H9 (cell line): Measurements from ENCODE around the gene LAMP1. TPM values are rescaled to one million over a fixed set of nuclear protein-coding genes. Genes with fewer than 3 reads are reported as not detected.

ENCODE experiments used
- DNase-seq: peaks from one replicate; pipeline ENCODE4 v3.0.0-alpha.2; 2017
- H2AFZ ChIP-seq: one replicate; pipeline ENCODE4 v1.6.1; 2013; ENCODE audit warnings: mild to moderate bottlenecking, low read length, control low read depth, moderate library complexity
- H2AK5ac ChIP-seq: 2 replicates; pipeline ENCODE4 v1.6.1; 2013; ENCODE audit warnings: low read length, control low read depth, mixed read lengths; ENCODE audit not compliant: insufficient read length
- H2BK120ac ChIP-seq: one replicate; pipeline ENCODE4 v1.6.1; 2013; ENCODE audit warnings: low read depth, mild to moderate bottlenecking, low read length, control low read depth, inconsistent platforms; ENCODE audit not compliant: poor library complexity, severe bottlenecking
- H2BK12ac ChIP-seq: 2 replicates; pipeline ENCODE4 v1.6.1; 2013; ENCODE audit warnings: low read length, control low read depth, mixed read lengths, low read depth; ENCODE audit not compliant: insufficient read length
- H2BK15ac ChIP-seq: 2 replicates; pipeline ENCODE4 v1.6.1; 2013; ENCODE audit warnings: low read depth, low read length, control low read depth
- H2BK20ac ChIP-seq: one replicate; pipeline ENCODE4 v1.6.1; 2013; ENCODE audit warnings: low read depth, mild to moderate bottlenecking, low read length, control low read depth, inconsistent platforms; ENCODE audit not compliant: poor library complexity, severe bottlenecking
- H2BK5ac ChIP-seq: 2 replicates; pipeline ENCODE4 v1.6.1; 2013; ENCODE audit warnings: low read length, control low read depth, mixed read lengths; ENCODE audit not compliant: insufficient read length
- H3K14ac ChIP-seq: 2 replicates; pipeline ENCODE4 v1.6.1; 2013; ENCODE audit warnings: low read length, control low read depth; ENCODE audit not compliant: insufficient read depth
- H3K18ac ChIP-seq: 2 replicates; pipeline ENCODE4 v1.6.1; 2013; ENCODE audit warnings: low read depth, mild to moderate bottlenecking, mixed read lengths, low read length, control low read depth; ENCODE audit not compliant: insufficient read length
- H3K23ac ChIP-seq: 2 replicates; pipeline ENCODE4 v1.6.1; 2013; ENCODE audit warnings: low read length, control low read depth, mixed read lengths, low read depth; ENCODE audit not compliant: insufficient read length
- H3K23me2 ChIP-seq: 2 replicates; pipeline ENCODE4 v1.6.1; 2013; ENCODE audit warnings: low read depth, mild to moderate bottlenecking, mixed read lengths, low read length, control low read depth; ENCODE audit not compliant: insufficient read length, poor library complexity, severe bottlenecking
- H3K27ac ChIP-seq: 2 replicates; pipeline ENCODE4 v1.5.1; 2013; ENCODE audit warnings: low read length, control low read depth, mixed read lengths, low read depth; ENCODE audit not compliant: insufficient read length
- H3K27me3 ChIP-seq: 2 replicates; pipeline ENCODE4 v1.6.1; 2013; ENCODE audit warnings: low read length, control low read depth, inconsistent platforms; ENCODE audit not compliant: insufficient read depth
- H3K4ac ChIP-seq: 2 replicates; pipeline ENCODE4 v1.6.1; 2013; ENCODE audit warnings: low read depth, mild to moderate bottlenecking, control low read depth, inconsistent platforms, low read length, moderate library complexity
- H3K4me1 ChIP-seq: 2 replicates; pipeline ENCODE4 v1.6.1; 2013; ENCODE audit warnings: low read length, control low read depth, inconsistent platforms; ENCODE audit not compliant: insufficient read depth
- H3K4me2 ChIP-seq: 2 replicates; pipeline ENCODE4 v1.6.1; 2013; ENCODE audit warnings: low read length, control low read depth, mixed read lengths; ENCODE audit not compliant: insufficient read length, insufficient read depth
- H3K56ac ChIP-seq: 2 replicates; pipeline ENCODE4 v1.6.1; 2013; ENCODE audit warnings: low read depth, mild to moderate bottlenecking, mixed read lengths, low read length, control low read depth; ENCODE audit not compliant: insufficient read length
- H3K79me1 ChIP-seq: 2 replicates; pipeline ENCODE4 v1.6.1; 2013; ENCODE audit warnings: low read depth, mild to moderate bottlenecking, moderate library complexity, low read length, control low read depth, inconsistent platforms; ENCODE audit not compliant: insufficient read depth, poor library complexity, severe bottlenecking
- H3K79me2 ChIP-seq: 2 replicates; pipeline ENCODE4 v1.6.1; 2013; ENCODE audit warnings: low read length, control low read depth, inconsistent platforms; ENCODE audit not compliant: insufficient read depth
- H3K9ac ChIP-seq: 2 replicates; pipeline ENCODE4 v1.6.1; 2013; ENCODE audit warnings: low read length, control low read depth, mixed read lengths; ENCODE audit not compliant: insufficient read length; ENCODE audit errors: extremely low read depth
- H3K9me3 ChIP-seq: one replicate; pipeline ENCODE4 v1.6.1; 2013; ENCODE audit warnings: low read depth, low read length, inconsistent platforms; ENCODE audit not compliant: control insufficient read depth
- H3T11ph ChIP-seq: one replicate; pipeline ENCODE4 v1.6.1; 2013; ENCODE audit warnings: mild to moderate bottlenecking, low read length, control low read depth, inconsistent platforms
- H4K20me1 ChIP-seq: one replicate; pipeline ENCODE4 v1.6.1; 2013; ENCODE audit not compliant: control insufficient read depth, insufficient read length, insufficient read depth
- H4K5ac ChIP-seq: 2 replicates; pipeline ENCODE4 v1.6.1; 2013; ENCODE audit warnings: low read depth, mild to moderate bottlenecking, mixed read lengths, low read length, control low read depth; ENCODE audit not compliant: insufficient read length
- H4K8ac ChIP-seq: replicated peaks from 2 replicates; pipeline ENCODE4 v1.6.1; 2013; ENCODE audit warnings: low read length, control low read depth, mixed read lengths, low read depth; ENCODE audit not compliant: insufficient read length
- H4K91ac ChIP-seq: 2 replicates; pipeline ENCODE4 v1.6.1; 2013; ENCODE audit warnings: low read depth, mild to moderate bottlenecking, moderate library complexity, mixed read lengths, low read length, control low read depth; ENCODE audit not compliant: insufficient read length
- H3K27ac Mint-ChIP-seq, 3 experiments: 2 replicates in 2 of 3; 3 replicates in 1 of 3; pipeline ENCODE4 v1.8.0; 2020 to 2021; ENCODE audit warnings: mixed read lengths in 3 of 3, mild to moderate bottlenecking in 1 of 3, moderate library complexity in 1 of 3
- H3K27me3 Mint-ChIP-seq: 2 replicates; pipeline ENCODE4 v1.8.0; 2021; ENCODE audit warnings: low read depth, mild to moderate bottlenecking, moderate library complexity, mixed read lengths
- H3K36me3 Mint-ChIP-seq, 3 experiments: 2 replicates in 2 of 3; 3 replicates in 1 of 3; pipeline ENCODE4 v1.8.0; 2020 to 2021; ENCODE audit warnings: low read depth in 3 of 3, mixed read lengths in 3 of 3; ENCODE audit not compliant: insufficient read depth in 1 of 3
- H3K4me1 Mint-ChIP-seq, 2 experiments: 2 replicates each; pipeline ENCODE4 v1.8.0; 2020; ENCODE audit warnings: mixed read lengths in 2 of 2
- H3K4me3 Mint-ChIP-seq, 2 experiments: 2 replicates in 1 of 2; 3 replicates in 1 of 2; pipeline ENCODE4 v1.8.0; 2020 to 2021; ENCODE audit warnings: mild to moderate bottlenecking in 2 of 2, mixed read lengths in 2 of 2, moderate library complexity in 1 of 2
- H3K9me3 Mint-ChIP-seq, 2 experiments: 2 replicates in 1 of 2; 3 replicates in 1 of 2; pipeline ENCODE4 v1.8.0; 2020; ENCODE audit warnings: mild to moderate bottlenecking in 2 of 2, mixed read lengths in 2 of 2, moderate library complexity in 1 of 2
- CTCF ChIP-seq: fragments of 200-600 bp; sonication (generic); conservative IDR thresholded peaks from 3 replicates; pipeline ENCODE4 v1.8.0; 2021; ENCODE audit warnings: antibody characterized with exemption, mild to moderate bottlenecking
- WGBS: extraction: QIAGEN DNeasy Blood & Tissue Kit; methylation state at CpG from one replicate; pipeline ENCODE4 v1.1.7; 2013; ENCODE audit warnings: missing lambda C conversion rate, low lambda C conversion rate, mixed read lengths; ENCODE audit not compliant: insufficient read length; ENCODE audit errors: extremely low coverage; 5-methylcytosine and 5-hydroxymethylcytosine counted together
- total RNA-seq: library from RNA; stranded (reverse); gene quantifications from 2 replicates; pipeline ENCODE4 v1.2.1, GENCODE V29; 2021

Gene LAMP1
- total RNA-seq, 1 experiment from 2014 or later: 131 TPM

GRCh38 chr13:113369881-113370280 is 72.8 kb downstream of the LAMP1 start:
- H3K27me3 ChIP-seq: no peaks in the 10 kb centered on the region
- H3K56ac ChIP-seq: no peak overlapping the region
- WGBS: no CpG with 5 or more reads among the region's 10 CpGs
- H3K4ac ChIP-seq: no peak overlapping the region
- DNase-seq: no peak
- H3K4me1 ChIP-seq: no peaks in the 10 kb centered on the region; the same call in 1 of the 2 replicates
- no peaks in the 10 kb centered on the region for H3K36me3 Mint-ChIP-seq
- no peak overlapping the region; a peak in 1 of 7 replicates for H3K27ac Mint-ChIP-seq
- H4K20me1 ChIP-seq: no peaks in the 10 kb centered on the region
- no peak overlapping the region for H4K8ac ChIP-seq
- no peak overlapping the region for H3K23ac ChIP-seq
- H4K91ac ChIP-seq: no peak overlapping the region
- H3K18ac ChIP-seq: no peak overlapping the region
- no peak overlapping the region for H3K9ac ChIP-seq
- H3K79me2 ChIP-seq: no peaks in the 10 kb centered on the region
- peaks cover 0 to 2% of the 10 kb centered on the region in 2 experiments; a peak in 2 of 5 replicates for H3K9me3 Mint-ChIP-seq
- H3K9me3 ChIP-seq: no peaks in the 10 kb centered on the region
- no peak overlapping the region for H3K4me3 Mint-ChIP-seq
- TF ChIP-seq CTCF: no peak
- H3K27ac ChIP-seq: no peak overlapping the region
- H3K4me2 ChIP-seq: no peak overlapping the region
- H3K14ac ChIP-seq: no peak overlapping the region
- H3K27me3 Mint-ChIP-seq: peaks cover 3% of the 10 kb centered on the region; the same call in 1 of the 2 replicates
- H2BK120ac ChIP-seq: no peak overlapping the region
- no peak overlapping the region for H2BK5ac ChIP-seq
- H2BK20ac ChIP-seq: no peak overlapping the region
- no peaks in the 10 kb centered on the region for H3K23me2 ChIP-seq
- no peak overlapping the region for H3T11ph ChIP-seq
- H3K79me1 ChIP-seq: no peaks in the 10 kb centered on the region
- H2BK12ac ChIP-seq: no peak overlapping the region
- H3K4me1 Mint-ChIP-seq: peaks cover 32 to 38% of the 10 kb centered on the region in 2 experiments
- H2BK15ac ChIP-seq: no peak overlapping the region
- no peak overlapping the region for H2AFZ ChIP-seq
- no peak overlapping the region for H2AK5ac ChIP-seq
- H4K5ac ChIP-seq: no peak overlapping the region
